Activated T-cell treated with anti-CD3 and anti-CD28 coated beads, Interleukin-2, amount 50 U/mL, for 24 hours (primary cell): Measurements from ENCODE around the gene RMI1.

ENCODE experiments used
- DNase-seq: peaks from one replicate; pipeline ENCODE4 v3.0.0-alpha.2; 2020
- H3K27ac Mint-ChIP-seq: 2 replicates; pipeline ENCODE4 v1.8.0; 2020; ENCODE audit warnings: mild to moderate bottlenecking, mixed read lengths
- H3K27me3 Mint-ChIP-seq: 2 replicates; pipeline ENCODE4 v1.8.0; 2020; ENCODE audit warnings: mixed read lengths
- H3K36me3 Mint-ChIP-seq: 2 replicates; pipeline ENCODE4 v1.8.0; 2020; ENCODE audit warnings: low read depth, mixed read lengths
- H3K4me1 Mint-ChIP-seq: 2 replicates; pipeline ENCODE4 v1.8.0; 2020; ENCODE audit warnings: low read depth, mixed read lengths
- H3K4me3 Mint-ChIP-seq: 2 replicates; pipeline ENCODE4 v1.8.0; 2020; ENCODE audit warnings: mild to moderate bottlenecking, moderate library complexity, mixed read lengths
- H3K9me3 Mint-ChIP-seq: 2 replicates; pipeline ENCODE4 v1.8.0; 2020; ENCODE audit warnings: mixed read lengths

Gene RMI1

DNA sequence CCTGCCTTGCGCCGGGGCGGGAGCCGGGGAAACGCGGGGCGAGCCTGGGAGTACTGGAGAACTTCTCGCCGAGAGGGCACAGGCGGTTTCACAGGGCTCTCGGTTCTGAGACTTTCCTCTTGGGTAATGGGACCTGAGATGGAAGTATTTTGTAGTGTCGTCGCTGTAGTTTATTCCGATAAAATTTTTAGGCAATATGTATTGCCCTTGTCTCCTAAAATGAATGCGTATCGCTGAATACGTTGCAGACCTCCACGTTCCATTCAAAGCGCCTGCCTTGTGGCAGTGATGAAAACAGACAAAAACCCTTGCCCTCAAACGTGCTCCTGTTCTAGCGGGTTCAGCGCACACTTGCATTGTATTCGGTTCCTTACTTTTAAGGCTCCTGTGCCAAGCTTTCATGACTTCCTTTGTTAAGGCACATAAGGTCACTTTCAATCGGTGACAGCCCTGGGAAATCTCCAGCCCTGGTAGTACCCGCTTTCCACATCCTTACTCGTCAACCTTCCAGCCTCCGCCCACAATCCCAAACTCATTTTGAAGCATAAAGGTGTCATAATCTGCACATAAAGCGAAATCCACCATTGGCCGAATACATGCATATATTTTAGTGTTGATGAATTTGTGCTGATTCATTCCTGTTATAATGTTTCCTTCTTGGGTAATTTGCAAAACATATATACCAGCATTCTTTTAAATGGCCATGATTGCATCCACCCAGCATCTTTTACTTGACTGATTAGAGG is 694 bp downstream of the RMI1 start:
- DNase-seq: peak; percentile 59
- Mint-ChIP-seq H3K4me1 (peaks cover 37% of the 10 kb centered on the region), H3K27me3 (no peaks in the 10 kb centered on the region), H3K4me3 (peak overlapping the region; percentile 100), H3K36me3 (peaks cover 67% of the 10 kb centered on the region), H3K9me3 (no peaks in the 10 kb centered on the region), H3K27ac (peak overlapping the region; percentile 98)

DNA sequence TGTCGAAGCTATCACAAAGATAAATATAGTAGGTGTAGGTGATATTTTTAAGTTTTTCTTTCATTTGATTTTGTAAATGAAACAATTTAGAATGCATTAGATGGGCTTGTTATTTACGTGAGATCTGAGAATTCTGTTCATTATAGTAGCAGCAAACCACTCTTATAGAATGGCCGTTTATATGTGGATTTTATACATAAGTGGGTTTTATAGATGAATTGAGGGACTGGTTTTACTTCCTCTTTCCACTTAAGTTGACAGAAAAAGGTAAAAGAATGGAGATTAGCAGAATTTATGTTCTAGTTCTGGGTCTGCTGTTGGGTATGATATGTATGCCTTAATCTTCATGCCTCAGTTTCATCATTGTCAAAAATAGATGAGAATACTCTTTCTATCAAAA is 5.6 kb downstream of the RMI1 start:
- peaks cover 33% of the 10 kb centered on the region for H3K4me1 Mint-ChIP-seq
- no peak overlapping the region for H3K27ac Mint-ChIP-seq
- no peak for DNase-seq

DNA sequence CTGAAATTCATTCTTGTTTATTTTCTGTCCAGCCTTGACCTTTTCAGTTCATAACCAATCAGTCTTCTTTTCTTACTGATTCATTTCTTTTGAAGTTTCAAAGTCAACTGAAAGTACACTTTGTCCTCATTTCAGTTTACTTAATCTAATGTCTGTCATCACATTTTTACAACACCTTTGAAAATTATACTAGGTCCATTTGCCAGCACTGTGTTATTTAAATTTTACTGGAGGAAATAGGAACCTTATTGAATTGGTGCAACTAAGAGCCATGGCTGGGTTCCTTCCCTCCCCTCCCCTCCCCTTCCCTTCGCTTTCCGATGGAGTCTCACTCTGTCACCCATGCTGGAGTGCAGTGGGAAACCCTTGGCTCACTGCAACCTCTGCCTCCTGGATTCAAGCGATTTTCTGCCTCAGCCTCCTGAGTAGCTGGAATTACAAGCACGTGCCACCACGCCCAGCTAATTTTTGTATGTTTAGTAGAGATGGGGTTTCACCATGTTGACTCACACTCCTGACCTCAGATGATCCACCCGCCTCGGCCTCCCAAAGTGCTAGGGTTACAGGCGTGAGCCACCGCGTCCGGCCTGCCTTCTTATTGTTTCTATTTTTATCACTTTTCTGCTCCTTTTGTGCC is 6.3 kb downstream of the RMI1 start:
- Mint-ChIP-seq H3K27ac (peak overlapping the region; percentile 53), H3K27me3 (no peaks in the 10 kb centered on the region), H3K4me3 (no peak overlapping the region), H3K4me1 (peaks cover 29% of the 10 kb centered on the region), H3K36me3 (peaks cover 56% of the 10 kb centered on the region), H3K9me3 (no peaks in the 10 kb centered on the region)
- no peak for DNase-seq

More for the DNA sequence above, 5.6 kb downstream of the RMI1 start:
- no peaks in the 10 kb centered on the region for H3K27me3 Mint-ChIP-seq
- no peaks in the 10 kb centered on the region for H3K9me3 Mint-ChIP-seq
- no peak overlapping the region for H3K4me3 Mint-ChIP-seq
- peaks cover 57% of the 10 kb centered on the region for H3K36me3 Mint-ChIP-seq

DNA sequence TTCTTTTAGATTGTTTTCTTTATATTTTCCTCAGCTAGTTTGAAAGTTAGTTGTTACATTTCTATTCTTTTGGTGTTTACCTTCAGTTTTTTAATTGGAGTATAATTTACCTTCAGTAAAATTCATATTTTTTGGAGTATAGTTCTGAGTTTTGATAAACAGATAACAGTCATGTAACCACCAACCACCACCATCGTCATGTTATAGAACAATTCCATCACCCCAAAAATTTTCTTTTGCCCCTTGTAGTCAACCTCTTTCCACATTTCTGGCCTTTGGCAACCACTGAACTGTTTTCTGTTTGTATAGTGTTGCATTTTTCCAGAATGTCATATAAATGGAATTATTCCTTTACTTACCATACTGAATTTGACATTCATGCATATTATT is 6.8 kb downstream of the RMI1 start:
- Mint-ChIP-seq H3K27ac (peak overlapping the region; percentile 53), H3K36me3 (peaks cover 56% of the 10 kb centered on the region), H3K4me1 (peaks cover 26% of the 10 kb centered on the region), H3K27me3 (no peaks in the 10 kb centered on the region), H3K4me3 (no peak overlapping the region), H3K9me3 (no peaks in the 10 kb centered on the region)
- no peak for DNase-seq

DNA sequence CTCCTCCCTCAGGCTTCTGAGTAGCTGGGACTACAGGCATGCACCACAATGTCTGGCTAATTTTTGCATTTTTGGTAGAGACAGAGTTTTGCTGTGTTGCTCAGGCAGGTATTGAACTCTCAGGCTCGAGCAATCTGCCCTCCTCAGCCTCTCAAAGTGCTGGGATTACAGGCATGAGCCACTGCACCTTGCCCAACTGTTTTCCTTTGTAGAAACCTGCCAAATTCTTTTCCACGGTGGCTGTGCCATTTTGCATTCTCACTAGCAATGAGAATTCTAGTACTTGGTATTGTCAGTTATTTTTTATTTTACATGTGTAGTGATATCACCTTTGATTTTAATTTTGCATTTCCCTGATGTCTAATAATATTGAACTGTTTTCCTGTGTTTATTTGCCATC is 7.8 kb downstream of the RMI1 start:
- Mint-ChIP-seq H3K9me3 (no peaks in the 10 kb centered on the region), H3K4me1 (peaks cover 17% of the 10 kb centered on the region), H3K27ac (no peak overlapping the region), H3K27me3 (no peaks in the 10 kb centered on the region), H3K36me3 (peaks cover 50% of the 10 kb centered on the region), H3K4me3 (no peak overlapping the region)
- no peak for DNase-seq

DNA sequence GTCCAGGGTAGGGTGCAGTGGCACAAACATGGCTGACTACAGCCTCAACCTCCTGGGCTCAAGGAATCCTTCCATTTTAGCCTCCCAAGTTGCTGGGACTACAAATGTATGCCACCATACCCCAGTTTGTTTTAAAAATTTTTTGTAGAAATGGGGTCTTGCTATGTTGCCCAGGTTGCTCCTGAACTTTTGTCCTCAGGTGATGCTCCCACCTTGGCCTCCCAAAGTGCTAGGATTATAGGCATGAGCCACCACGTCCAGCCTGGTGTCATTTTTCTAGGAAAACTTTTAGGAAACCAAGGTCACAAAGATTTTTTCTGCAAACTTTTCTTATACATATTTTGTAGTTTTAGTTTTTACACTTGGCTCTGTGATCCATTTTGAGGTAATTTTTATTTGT is 10.8 kb downstream of the RMI1 start:
- Mint-ChIP-seq H3K4me3 (no peak overlapping the region), H3K36me3 (peaks cover 64% of the 10 kb centered on the region), H3K9me3 (no peaks in the 10 kb centered on the region), H3K27ac (no peak overlapping the region), H3K4me1 (peaks cover 13% of the 10 kb centered on the region), H3K27me3 (no peaks in the 10 kb centered on the region)
- no peak for DNase-seq

DNA sequence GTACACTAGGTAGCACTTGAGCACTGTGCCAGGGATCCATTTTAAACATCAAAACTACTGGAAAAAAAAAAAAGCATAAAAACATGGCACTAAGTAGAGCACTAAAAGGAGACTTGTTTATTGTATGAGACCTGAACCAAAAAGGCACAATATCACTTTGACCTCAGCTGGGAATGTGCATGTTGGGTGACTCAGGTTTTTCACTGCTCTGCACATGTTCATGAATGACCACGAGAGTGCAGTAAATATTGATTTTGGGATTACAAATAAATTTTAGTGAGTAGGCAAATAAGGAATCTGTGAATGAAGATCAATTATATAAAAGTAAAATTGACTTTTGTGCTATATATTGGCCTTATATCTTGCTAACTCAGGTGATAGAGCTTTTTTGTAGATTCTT is 11.8 kb downstream of the RMI1 start:
- DNase-seq: no peak
- H3K4me1 Mint-ChIP-seq: peaks cover 5% of the 10 kb centered on the region

DNA sequence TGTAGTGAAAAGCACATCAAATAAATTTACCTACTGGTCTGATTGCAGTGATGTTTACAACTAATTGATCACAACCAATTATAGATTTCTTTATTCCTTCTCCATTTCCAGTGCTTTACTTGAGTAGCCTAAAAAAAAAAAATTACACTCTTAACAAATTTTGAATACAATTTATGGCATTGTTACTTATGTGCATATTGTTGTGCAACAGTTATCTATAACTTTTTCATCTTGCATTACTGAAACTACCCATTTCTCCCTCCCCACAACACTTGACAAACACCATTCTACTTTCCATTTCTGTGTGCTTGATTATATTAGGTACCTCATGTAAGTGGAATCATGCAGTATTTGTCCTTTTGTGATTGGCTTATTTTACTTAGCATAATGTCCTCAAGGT is 12.3 kb downstream of the RMI1 start:
- Mint-ChIP-seq H3K36me3 (peaks cover 59% of the 10 kb centered on the region), H3K9me3 (no peaks in the 10 kb centered on the region), H3K27ac (no peak overlapping the region), H3K27me3 (no peaks in the 10 kb centered on the region), H3K4me3 (no peak overlapping the region), H3K4me1 (peaks cover 4% of the 10 kb centered on the region)
- no peak for DNase-seq

More for the DNA sequence above, 11.8 kb downstream of the RMI1 start:
- Mint-ChIP-seq H3K27ac (no peak overlapping the region), H3K36me3 (peaks cover 61% of the 10 kb centered on the region), H3K9me3 (no peaks in the 10 kb centered on the region), H3K4me3 (no peak overlapping the region), H3K27me3 (no peaks in the 10 kb centered on the region)

DNA sequence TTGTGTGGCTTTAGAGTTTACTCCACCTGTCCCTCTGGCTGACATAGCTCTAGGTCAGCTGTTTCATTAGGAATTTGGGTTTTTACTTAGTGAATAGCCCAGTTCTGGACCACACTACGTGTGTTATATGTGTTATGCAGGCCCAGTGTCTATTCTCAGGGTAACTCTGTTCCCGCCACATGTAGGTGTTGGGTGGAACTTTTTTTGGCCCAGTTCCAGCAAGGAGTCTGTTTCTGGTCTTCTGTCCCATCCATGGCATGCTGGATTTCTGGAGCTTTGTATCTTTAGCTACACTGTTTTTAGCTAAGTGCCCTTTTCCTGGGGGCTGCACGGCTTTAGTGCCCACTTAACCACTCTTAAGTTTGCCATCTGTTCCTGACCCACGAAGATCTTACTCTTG is 15.5 kb downstream of the RMI1 start:
- Mint-ChIP-seq H3K27ac (no peak overlapping the region), H3K9me3 (no peaks in the 10 kb centered on the region), H3K36me3 (peaks cover 51% of the 10 kb centered on the region), H3K4me1 (peaks cover 4% of the 10 kb centered on the region), H3K27me3 (no peaks in the 10 kb centered on the region), H3K4me3 (no peak overlapping the region)
- DNase-seq: no peak

DNA sequence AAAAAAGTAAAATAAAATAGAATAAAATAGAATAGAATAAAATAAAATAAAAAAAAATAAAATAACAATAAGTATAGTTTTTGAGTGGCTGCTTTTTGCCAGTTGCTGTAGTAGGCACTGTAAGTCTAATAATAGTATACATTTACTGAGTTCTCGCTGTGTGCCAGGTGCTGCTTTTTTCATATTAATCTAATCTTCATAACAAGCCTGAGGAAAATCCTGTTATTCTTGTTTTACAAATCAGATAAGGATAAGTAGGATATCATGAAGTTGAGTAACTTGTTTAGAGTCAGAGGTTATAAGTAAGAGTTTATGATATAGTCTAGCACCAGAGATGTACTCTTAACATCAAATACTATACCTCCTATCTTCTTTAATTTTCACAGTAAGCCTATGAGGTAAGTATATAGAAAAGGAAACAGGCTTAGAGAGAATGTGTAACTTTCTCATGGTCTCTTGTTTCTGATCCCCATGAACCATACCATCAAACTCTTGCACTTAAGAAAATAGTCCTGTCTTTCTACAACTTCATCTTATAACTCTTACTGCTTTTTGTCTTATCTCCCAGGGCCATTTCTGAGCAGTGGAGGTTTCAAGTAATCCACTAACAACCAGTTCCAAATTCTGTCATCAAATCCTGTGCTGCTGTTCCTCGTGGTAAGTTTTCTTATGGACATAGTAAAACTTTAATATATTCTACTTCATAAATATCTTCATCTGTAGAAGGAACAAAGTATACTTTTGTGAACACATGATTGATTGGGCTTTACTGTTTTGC is 18.7 kb downstream of the RMI1 start:
- Mint-ChIP-seq H3K27me3 (no peaks in the 10 kb centered on the region), H3K27ac (no peak overlapping the region), H3K4me1 (peaks cover 14% of the 10 kb centered on the region), H3K36me3 (peaks cover 58% of the 10 kb centered on the region), H3K4me3 (no peak overlapping the region), H3K9me3 (no peaks in the 10 kb centered on the region)
- DNase-seq: no peak

DNA sequence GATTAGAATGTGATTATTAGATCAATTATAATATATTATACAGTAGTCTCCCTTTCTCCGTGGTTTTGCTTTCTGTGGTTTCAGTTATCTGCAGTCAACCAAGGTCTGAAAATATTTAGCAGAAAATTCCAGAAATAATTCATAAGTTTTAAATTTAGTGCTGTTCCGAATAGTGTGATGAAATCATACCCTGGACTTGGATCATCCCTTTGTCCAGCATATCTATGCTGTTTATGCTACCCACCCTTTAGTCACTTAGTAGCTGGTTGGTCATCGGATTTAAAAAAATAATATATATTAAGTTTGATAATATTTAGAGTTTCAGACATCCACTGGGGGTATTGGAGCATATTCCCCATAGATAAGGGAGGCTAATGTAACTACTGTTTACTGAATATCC is 19.6 kb downstream of the RMI1 start:
- peaks cover 14% of the 10 kb centered on the region for H3K4me1 Mint-ChIP-seq

DNA sequence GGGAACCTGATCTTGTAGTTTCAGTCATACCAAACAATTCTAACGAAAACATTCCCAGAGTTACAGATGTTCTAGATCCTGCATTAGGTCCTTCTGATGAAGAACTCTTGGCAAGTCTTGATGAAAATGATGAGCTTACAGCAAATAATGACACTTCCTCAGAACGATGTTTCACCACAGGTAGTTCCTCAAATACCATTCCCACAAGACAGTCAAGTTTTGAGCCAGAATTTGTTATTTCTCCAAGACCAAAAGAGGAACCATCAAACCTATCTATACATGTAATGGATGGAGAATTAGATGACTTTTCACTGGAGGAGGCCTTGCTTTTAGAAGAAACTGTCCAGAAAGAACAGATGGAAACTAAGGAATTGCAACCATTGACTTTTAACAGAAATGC is 21.0 kb downstream of the RMI1 start:
- no peaks in the 10 kb centered on the region for H3K9me3 Mint-ChIP-seq
- no peaks in the 10 kb centered on the region for H3K27me3 Mint-ChIP-seq
- no peak overlapping the region for H3K4me3 Mint-ChIP-seq
- H3K4me1 Mint-ChIP-seq: peaks cover 11% of the 10 kb centered on the region
- H3K27ac Mint-ChIP-seq: no peak overlapping the region
- no peak for DNase-seq
- peaks cover 51% of the 10 kb centered on the region for H3K36me3 Mint-ChIP-seq

More for the DNA sequence above, 19.6 kb downstream of the RMI1 start:
- H3K27ac Mint-ChIP-seq: no peak overlapping the region
- H3K36me3 Mint-ChIP-seq: peaks cover 57% of the 10 kb centered on the region
- no peak overlapping the region for H3K4me3 Mint-ChIP-seq
- no peak for DNase-seq
- H3K27me3 Mint-ChIP-seq: no peaks in the 10 kb centered on the region
- H3K9me3 Mint-ChIP-seq: no peaks in the 10 kb centered on the region

DNA sequence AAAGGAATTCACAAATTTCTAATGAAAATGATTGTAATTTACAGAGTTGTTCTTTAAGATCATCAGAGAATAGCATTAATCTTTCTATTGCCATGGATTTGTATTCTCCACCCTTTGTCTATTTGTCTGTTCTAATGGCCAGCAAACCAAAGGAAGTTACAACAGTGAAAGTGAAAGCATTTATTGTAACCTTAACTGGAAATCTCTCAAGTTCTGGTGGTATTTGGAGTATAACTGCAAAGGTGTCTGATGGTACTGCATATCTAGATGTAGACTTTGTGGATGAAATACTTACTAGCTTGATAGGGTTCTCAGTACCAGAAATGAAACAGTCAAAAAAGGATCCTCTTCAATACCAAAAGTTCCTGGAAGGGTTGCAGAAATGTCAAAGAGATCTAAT is 21.7 kb downstream of the RMI1 start:
- Mint-ChIP-seq H3K4me1 (peaks cover 11% of the 10 kb centered on the region), H3K27me3 (no peaks in the 10 kb centered on the region), H3K4me3 (no peak overlapping the region), H3K9me3 (no peaks in the 10 kb centered on the region), H3K36me3 (peaks cover 51% of the 10 kb centered on the region), H3K27ac (no peak overlapping the region)
- DNase-seq: no peak

DNA sequence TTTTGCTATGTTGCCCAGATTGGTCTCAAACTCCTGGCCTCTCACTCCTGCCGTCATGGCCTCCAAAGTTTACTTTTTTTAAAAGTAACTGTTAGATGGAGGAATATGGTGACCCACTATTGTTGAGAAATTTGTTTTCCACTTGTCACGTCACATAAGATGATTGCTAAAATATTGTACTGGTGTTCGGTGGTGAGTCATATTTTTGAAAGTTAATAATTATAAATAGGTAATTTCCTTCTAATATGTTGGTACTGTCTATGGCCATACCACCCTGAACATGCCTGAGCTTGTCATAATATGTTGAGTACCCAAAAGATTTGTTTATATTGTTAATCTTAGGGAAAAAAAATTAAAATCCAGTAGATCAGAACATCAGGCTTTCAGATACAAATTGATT is 22.6 kb downstream of the RMI1 start:
- no peaks in the 10 kb centered on the region for H3K9me3 Mint-ChIP-seq
- no peak overlapping the region for H3K27ac Mint-ChIP-seq
- DNase-seq: no peak
- H3K4me3 Mint-ChIP-seq: no peak overlapping the region
- H3K36me3 Mint-ChIP-seq: peaks cover 49% of the 10 kb centered on the region
- H3K4me1 Mint-ChIP-seq: peaks cover 11% of the 10 kb centered on the region
- no peaks in the 10 kb centered on the region for H3K27me3 Mint-ChIP-seq

DNA sequence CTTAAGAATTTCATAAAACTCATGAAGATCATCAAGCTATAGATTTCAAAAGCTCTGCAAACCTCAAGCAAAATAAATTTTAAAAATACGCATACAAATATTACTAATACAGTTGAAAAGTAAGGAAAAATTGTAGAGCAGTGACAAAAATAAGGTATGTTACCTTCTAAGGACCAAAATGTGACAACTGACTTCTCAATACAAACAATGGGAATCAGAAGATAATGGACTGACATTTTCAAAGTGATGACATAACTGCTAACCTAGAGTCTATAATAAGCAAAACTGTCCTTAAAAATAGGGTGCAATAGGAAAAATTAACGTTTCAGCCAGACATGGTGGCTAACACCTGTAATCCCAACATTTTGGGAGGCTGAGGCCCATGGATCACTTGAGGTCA is 27.1 kb downstream of the RMI1 start:
- Mint-ChIP-seq H3K36me3 (peaks cover 17% of the 10 kb centered on the region), H3K4me1 (no peaks in the 10 kb centered on the region), H3K4me3 (no peak overlapping the region), H3K27me3 (no peaks in the 10 kb centered on the region), H3K9me3 (no peaks in the 10 kb centered on the region), H3K27ac (no peak overlapping the region)
- no peak for DNase-seq
